DLD1 (cell line): ENCODE measurements around the gene ENDOD1.

Experiments
- in situ Hi-C: cut with HindIII; loops from 2 replicates; pipeline ENCODE4 v1.10.0; 2017; ENCODE audit warnings: low sequenced_read_pairs

The ENDOD1 gene

GRCh38 chr11:95076416-95076815, 13.2 kb upstream of the ENDOD1 start:
- in situ Hi-C loops = no loop called here

GRCh38 chr11:95076981-95077380, 12.7 kb upstream of the ENDOD1 start:
- in situ Hi-C loops = no loop called here

GRCh38 chr11:95078526-95078925, 11.1 kb upstream of the ENDOD1 start:
- in situ Hi-C loops = no loop called here

GRCh38 chr11:95081010-95081409, 8.6 kb upstream of the ENDOD1 start:
- in situ Hi-C loops = no loop called here

GRCh38 chr11:95081412-95081811, 8.2 kb upstream of the ENDOD1 start:
- in situ Hi-C loops = no loop called here

GRCh38 chr11:95082576-95083001, 7.1 kb upstream of the ENDOD1 start:
- in situ Hi-C loops = no loop called here

GRCh38 chr11:95084509-95084908, 5.1 kb upstream of the ENDOD1 start:
- in situ Hi-C loops = no loop called here

GRCh38 chr11:95085117-95085816, 4.4 kb upstream of the ENDOD1 start:
- in situ Hi-C loops = no loop called here

GRCh38 chr11:95086151-95086550, 3.5 kb upstream of the ENDOD1 start:
- in situ Hi-C loops = no loop called here

- in situ Hi-C loops = no loop called here
Measured at GRCh38 chr11:95086836-95087570, 2.6 kb upstream of the ENDOD1 start.

GRCh38 chr11:95088946-95089619, 563 bp upstream of the ENDOD1 start:
- in situ Hi-C loops = no loop called here

GRCh38 chr11:95091663-95092180, 2.1 kb downstream of the ENDOD1 start:
- in situ Hi-C loops = no loop called here

- in situ Hi-C loops = no loop called here
Measured at GRCh38 chr11:95092549-95093324, 3.1 kb downstream of the ENDOD1 start.

GRCh38 chr11:95093548-95093947, 3.9 kb downstream of the ENDOD1 start:
- in situ Hi-C loops = no loop called here

- in situ Hi-C loops = no loop called here
Measured at GRCh38 chr11:95095858-95096587, 6.4 kb downstream of the ENDOD1 start.

GRCh38 chr11:95097209-95097608, 7.6 kb downstream of the ENDOD1 start:
- in situ Hi-C loops = no loop called here

GRCh38 chr11:95098826-95099225, 9.2 kb downstream of the ENDOD1 start:
- in situ Hi-C loops = no loop called here

GRCh38 chr11:95100191-95100648, 10.6 kb downstream of the ENDOD1 start:
- in situ Hi-C loops = no loop called here

- in situ Hi-C loops = no loop called here
Measured at GRCh38 chr11:95100856-95101507, 11.3 kb downstream of the ENDOD1 start.

GRCh38 chr11:95101935-95102334, 12.3 kb downstream of the ENDOD1 start:
- in situ Hi-C loops = no loop called here
